K562 (cell line): ENCODE measurements around the gene GLTPD2. TPM values are rescaled to one million over a fixed set of nuclear protein-coding genes. Genes with fewer than 3 reads are reported as not detected.

ENCODE experiments used
- ATAC-seq: fragments of 200-7000 bp; cut with Tn5 transposase; 3 replicates; pipeline ENCODE4 v1.9.1; 2020; ENCODE audit warnings: moderate library complexity
- BruUV-seq: library from RNA; stranded (reverse); fragments of 400-500 nt; replicated peaks from 2 replicates; lab custom pipeline; 2021; lab: Mats Ljungman, UMichigan
- CTCF ChIA-PET: fragments of 300-600 bp; formaldehyde crosslinking; extraction: SDS; loops from one replicate; lab custom pipeline; 2021; ENCODE audit warnings: low intra/inter-chr PET ratio; lab: Yijun Ruan, JAX
- POLR2A ChIA-PET: fragments of 300-600, 350-650 bp; sonication (Branson Sonifier 250); formaldehyde crosslinking; extraction: SDS; loops from one replicate; lab custom pipeline; 2021; ENCODE audit warnings: antibody characterized with exemption, inconsistent platforms; lab: Yijun Ruan, JAX
- DNase-seq, 4 experiments: peaks; one replicate each; pipeline versions ENCODE4 v3.0.0 to v3.0.0-alpha.2; 2011 to 2018; ENCODE audit warnings: low spot score in 3 of 4, mixed read lengths in 3 of 4; ENCODE audit errors: extremely low read depth in 1 of 4
- FAIRE-seq: peaks from 2 replicates; lab custom pipeline; 2011; peaks lifted over from hg19 to GRCh38; lab: Jason Lieb, UNC
- H2AFZ ChIP-seq: 2 replicates; pipeline ENCODE4 v1.6.0; 2011; ENCODE audit warnings: low read depth, low read length, control low read depth, inconsistent platforms
- H3K27ac ChIP-seq: fragments of 200-600 bp; 3 replicates; pipeline ENCODE4 v1.8.0; 2011; ENCODE audit warnings: low read depth, mild to moderate bottlenecking, control low read depth, inconsistent platforms, low read length, moderate library complexity, mixed read lengths; ENCODE audit errors: extremely low read depth
- H3K27me3 ChIP-seq, 2 experiments: fragments of 300-600 bp in 1 of 2; 2 replicates in 1 of 2; 3 replicates in 1 of 2; pipeline versions ENCODE4 v1.6.0 to v1.8.0; 2011; ENCODE audit warnings: inconsistent platforms in 2 of 2, low read length in 2 of 2, mild to moderate bottlenecking in 1 of 2, mixed read lengths in 1 of 2, moderate library complexity in 1 of 2; ENCODE audit not compliant: control insufficient read depth in 2 of 2, insufficient read depth in 2 of 2
- H3K36me3 ChIP-seq: fragments of 300-600 bp; 3 replicates; pipeline ENCODE4 v1.8.0; 2011; ENCODE audit warnings: mild to moderate bottlenecking, low read length, inconsistent platforms; ENCODE audit not compliant: control insufficient read depth, insufficient read depth
- H3K4me1 ChIP-seq, 2 experiments: fragments of 200-600 bp in 1 of 2; replicated peaks in 1 of 2; 2 replicates in 1 of 2; 3 replicates in 1 of 2; pipeline versions ENCODE4 v1.5.1 to v1.8.0; 2011; ENCODE audit warnings: inconsistent platforms in 2 of 2, low read length in 2 of 2, mild to moderate bottlenecking in 1 of 2, mixed read lengths in 1 of 2, moderate library complexity in 1 of 2; ENCODE audit not compliant: control insufficient read depth in 2 of 2, insufficient read depth in 2 of 2
- H3K4me2 ChIP-seq: 2 replicates; pipeline ENCODE4 v1.6.1; 2011; ENCODE audit warnings: low read length, control low read depth, inconsistent platforms, mixed read lengths; ENCODE audit not compliant: insufficient read depth
- H3K4me3 ChIP-seq: fragments of 200-600 bp; sonication (generic), shearing (Covaris generic); 2 replicates; pipeline ENCODE4 v1.5.1; 2016; ENCODE audit warnings: control low read depth, inconsistent platforms
- H3K79me2 ChIP-seq: fragments of 200-600 bp; 3 replicates; pipeline ENCODE4 v1.8.0; 2011; ENCODE audit warnings: low read length, inconsistent platforms; ENCODE audit not compliant: control insufficient read depth, insufficient read depth
- H3K9ac ChIP-seq, 2 experiments: 2 replicates each; pipeline versions ENCODE4 v1.6.0 to v1.6.1; 2011; ENCODE audit warnings: low read depth in 2 of 2, low read length in 2 of 2, control low read depth in 1 of 2, inconsistent platforms in 1 of 2, mild to moderate bottlenecking in 1 of 2, mixed read lengths in 1 of 2; ENCODE audit not compliant: insufficient read depth in 1 of 2
- H3K9me1 ChIP-seq: one replicate; pipeline ENCODE4 v1.6.0; 2011; ENCODE audit warnings: inconsistent platforms, mild to moderate bottlenecking, low read length, moderate library complexity; ENCODE audit not compliant: control insufficient read depth, insufficient read depth
- H3K9me3 ChIP-seq: replicated peaks from 2 replicates; pipeline ENCODE4 v1.5.1; 2011; ENCODE audit warnings: low read depth, low read length, inconsistent platforms; ENCODE audit not compliant: control insufficient read depth, insufficient read depth
- H4K20me1 ChIP-seq: replicated peaks from 2 replicates; pipeline ENCODE4 v1.6.1; 2011; ENCODE audit warnings: low read length, inconsistent platforms, mixed read lengths; ENCODE audit not compliant: control insufficient read depth, insufficient read depth
- BRD4 ChIP-seq: fragments of 200-600 bp; sonication (generic); IDR thresholded peaks from 2 replicates; pipeline ENCODE4 v1.6.1; 2017; ENCODE audit warnings: inconsistent platforms
- CC2D1A ChIP-seq: fragments of 450-650 bp; IDR thresholded peaks from 2 replicates; pipeline ENCODE4 v1.6.1; 2017; ENCODE audit warnings: mild to moderate bottlenecking
- GABPB1 ChIP-seq: sonication (generic); formaldehyde crosslinking; IDR thresholded peaks from 2 replicates; pipeline ENCODE4 v1.8.0; 2022; ENCODE audit warnings: mild to moderate bottlenecking, missing genetic modification reagents
- GTF2B ChIP-seq: IDR thresholded peaks from 2 replicates; pipeline ENCODE4 v1.6.1; 2011; ENCODE audit not compliant: insufficient read length; ENCODE audit errors: extremely low read depth
- HDGF ChIP-seq: fragments of 450-650 bp; IDR thresholded peaks from 2 replicates; pipeline ENCODE4 v1.6.1; 2016
- HLTF ChIP-seq: fragments of 450-650 bp; IDR thresholded peaks from 2 replicates; pipeline ENCODE4 v1.6.1; 2016
- HMG20A ChIP-seq: fragments of 450-650 bp; formaldehyde crosslinking; conservative IDR thresholded peaks from 2 replicates; pipeline ENCODE4 v1.4.0; 2020; ENCODE audit warnings: mild to moderate bottlenecking, mixed read lengths
- SNRNP70 ChIP-seq: fragments of 200-400 bp; formaldehyde crosslinking; optimal IDR thresholded peaks from 2 replicates; pipeline ENCODE3; 2017; ENCODE audit warnings: low read depth, low read length
- U2AF1 ChIP-seq: fragments of 200-400 bp; formaldehyde crosslinking; optimal IDR thresholded peaks from 2 replicates; pipeline ENCODE3; 2017; ENCODE audit warnings: mild to moderate bottlenecking, low read depth, low read length, moderate library complexity
- YBX1 ChIP-seq: fragments of 450-650 bp; IDR thresholded peaks from 2 replicates; pipeline ENCODE4 v1.7.1; 2016; ENCODE audit warnings: mild to moderate bottlenecking
- ZKSCAN1 ChIP-seq: fragments of 150-350 bp; IDR thresholded peaks from 2 replicates; pipeline ENCODE4 v1.6.1; 2016; ENCODE audit warnings: low read depth, low read length
- ZKSCAN8 ChIP-seq: fragments of 200-800 bp; sonication (Bioruptor generic); IDR thresholded peaks from 2 replicates; pipeline ENCODE4 v1.6.1; 2016; ENCODE audit warnings: missing genetic modification characterization, missing compliant biosample characterization
- ZNF24 ChIP-seq: fragments of 450-650 bp; IDR thresholded peaks from 2 replicates; pipeline ENCODE4 v1.6.1; 2016
- ZNF263 ChIP-seq: sonication (generic); formaldehyde crosslinking; IDR thresholded peaks from 2 replicates; pipeline ENCODE4 v1.8.0; 2022; ENCODE audit warnings: mild to moderate bottlenecking, missing genetic modification reagents, borderline replicate concordance
- ZNF277 ChIP-seq: fragments of 250-450 bp; sonication (Bioruptor Pico); IDR thresholded peaks from 2 replicates; pipeline ENCODE4 v1.8.0; 2022; ENCODE audit warnings: inconsistent platforms, mild to moderate bottlenecking, moderate library complexity, borderline replicate concordance
- ZNF583 ChIP-seq: fragments of 250-450 bp; sonication (Bioruptor Pico); IDR thresholded peaks from 2 replicates; pipeline ENCODE4 v1.4.0; 2020
- ZNF668 ChIP-seq: fragments of 250-450 bp; sonication (Bioruptor Pico); IDR thresholded peaks from 2 replicates; pipeline ENCODE4 v1.8.0; 2022; ENCODE audit warnings: mild to moderate bottlenecking, inconsistent platforms
- ZNF76 ChIP-seq: fragments of 250-450 bp; sonication (Bioruptor Pico); IDR thresholded peaks from 2 replicates; pipeline ENCODE4 v1.4.0; 2020; ENCODE audit warnings: mild to moderate bottlenecking, moderate library complexity, borderline replicate concordance
- WGBS: fragments of 100-300 bp; shearing (Covaris generic); methylation state at CpG from one replicate; pipeline ENCODE4 v1.1.6; 2016; ENCODE audit warnings: low coverage, mixed read lengths; ENCODE audit not compliant: insufficient coverage; ENCODE audit errors: missing lambda C conversion rate; 5-methylcytosine and 5-hydroxymethylcytosine counted together
- in situ Hi-C: fragments of 300-500 bp; cut with MboI; formaldehyde crosslinking; loops from 4 replicates; pipeline ENCODE4 v1.15.0; 2018; ENCODE audit warnings: inconsistent platforms, mixed read lengths
- intact Hi-C: fragments of 100-400 bp; cut with micrococcal nuclease; formaldehyde crosslinking; loops from 2 replicates; pipeline ENCODE4 v1.14.2; 2022
- polyA plus RNA-seq, 8 experiments: library from polyadenylated mRNA; depleted of rRNA in 4 of 8; stranded (reverse) in 5 of 8; unstranded in 3 of 8; fragments of >200 nt; fragmentation: Nextera tagmentation in 2 of 8; fragmentation: Illumina TruSeq in 1 of 8; extraction: Ambion mirVana in 2 of 8; extraction: Trizol in 1 of 8; gene quantifications; 2 replicates each; pipeline versions ENCODE4 v1.2.1 to v1.2.3, GENCODE V29; 2011 to 2014; ENCODE audit warnings: inconsistent platforms in 1 of 8, missing spikeins in 1 of 8
- total RNA-seq, 7 experiments: library from RNA; depleted of rRNA in 6 of 7; stranded (reverse); fragments of >200 nt in 6 of 7; fragmentation: Illumina TruSeq in 2 of 7; extraction: Trizol in 2 of 7; gene quantifications; 2 replicates each; pipeline versions ENCODE4 v1.2.1 to v1.2.3, GENCODE V29; 2011 to 2021; ENCODE audit warnings: low replicate concordance in 1 of 7

Gene GLTPD2
- total and polyA plus RNA-seq, 9 of the 15 experiments (the other 6 are each of a cell fraction or from before 2014, with no cell fraction given): not detected

- in situ Hi-C loops: no loop called here
- no peak overlapping the region for H2AFZ ChIP-seq
- H3K27ac ChIP-seq: no peak overlapping the region
- FAIRE-seq: no peak
- intact Hi-C loops: no loop called here
- H3K79me2 ChIP-seq: no peaks in the 10 kb centered on the region
- ATAC-seq: no peak
- no TSS peak for BruUV-seq
- H3K4me2 ChIP-seq: no peak overlapping the region
- no peak for DNase-seq
- peaks cover 15 to 49% of the 10 kb centered on the region in 2 experiments for H3K27me3 ChIP-seq
- no peaks in the 10 kb centered on the region for H3K36me3 ChIP-seq
- H3K4me3 ChIP-seq: no peak overlapping the region
- H3K9me1 ChIP-seq: no peaks in the 10 kb centered on the region
- no peaks in the 10 kb centered on the region for H3K9me3 ChIP-seq
- WGBS: 49% methylated on average over 5 of the region's 8 CpGs
- H3K4me1 ChIP-seq: peaks cover 4 to 22% of the 10 kb centered on the region in 2 experiments; a peak in 3 of 5 replicates
- no peak overlapping the region for H3K9ac ChIP-seq
- ChIA-PET CTCF (no interaction called here), POLR2A (interaction anchor here (0.6 to 1.1 kb wide), 2 partner anchors 11 to 14 kb away, joined by 3 read pairs; no protein-coding TSS in a partner anchor)
- TF ChIP-seq ZNF277 (CRISPR knock-in tag) (no peak), ZNF263 (CRISPR knock-in tag) (peak; percentile 71), HLTF (no peak)
- no peaks in the 10 kb centered on the region for H4K20me1 ChIP-seq
These were observed 48.2 kb upstream of the GLTPD2 start for GRCh38 chr17:4740584-4740983.

- Histone ChIP-seq H3K9me3 (no peaks in the 10 kb centered on the region), H4K20me1 (no peaks in the 10 kb centered on the region), H3K79me2 (no peaks in the 10 kb centered on the region), H3K4me1 (peaks cover 0 to 25% of the 10 kb centered on the region in 2 experiments; a peak in 2 of 5 replicates), H3K4me3 (no peak overlapping the region), H3K9me1 (no peaks in the 10 kb centered on the region), H3K4me2 (no peak overlapping the region), H3K27ac (no peak overlapping the region), H3K9ac (no peak overlapping the region), H3K27me3 (peaks cover 15 to 49% of the 10 kb centered on the region in 2 experiments), H2AFZ (no peak overlapping the region), H3K36me3 (no peaks in the 10 kb centered on the region)
- TF ChIP-seq CC2D1A (no peak), GTF2B (no peak), SNRNP70 (no peak), ZKSCAN1 (no peak), ZNF76 (CRISPR knock-in tag) (no peak), HDGF (no peak), ZNF668 (CRISPR knock-in tag) (no peak), ZKSCAN8 (no peak), U2AF1 (no peak), BRD4 (no peak), HMG20A (CRISPR knock-in tag) (no peak), GABPB1 (CRISPR knock-in tag) (no peak), YBX1 (no peak), ZNF583 (CRISPR knock-in tag) (no peak), ZNF24 (no peak)
- ChIA-PET CTCF (no interaction called here), POLR2A (interaction anchor here (0.6 to 1.1 kb wide), 3 partner anchors 13 to 847 kb away, joined by 3 read pairs; no protein-coding TSS in a partner anchor)
- DNase-seq: no peak
- in situ Hi-C loops: no loop called here
- WGBS: 26% methylated on average over 3 of the region's 8 CpGs
- no TSS peak for BruUV-seq
- intact Hi-C loops: no loop called here
- no peak for ATAC-seq
- no peak for FAIRE-seq
These were observed 47.2 kb upstream of the GLTPD2 start for GRCh38 chr17:4741544-4741943.
